DMS53 treated with DMSO at 0.1 percent for 48 hours (cell line): ENCODE measurements around the gene SNTG2.

Source experiments
- DNase-seq: peaks from one replicate; lab custom pipeline; 2025; ENCODE audit not compliant: unreplicated experiment; lab: John Stamatoyannopoulos, UW

Gene SNTG2

DNA sequence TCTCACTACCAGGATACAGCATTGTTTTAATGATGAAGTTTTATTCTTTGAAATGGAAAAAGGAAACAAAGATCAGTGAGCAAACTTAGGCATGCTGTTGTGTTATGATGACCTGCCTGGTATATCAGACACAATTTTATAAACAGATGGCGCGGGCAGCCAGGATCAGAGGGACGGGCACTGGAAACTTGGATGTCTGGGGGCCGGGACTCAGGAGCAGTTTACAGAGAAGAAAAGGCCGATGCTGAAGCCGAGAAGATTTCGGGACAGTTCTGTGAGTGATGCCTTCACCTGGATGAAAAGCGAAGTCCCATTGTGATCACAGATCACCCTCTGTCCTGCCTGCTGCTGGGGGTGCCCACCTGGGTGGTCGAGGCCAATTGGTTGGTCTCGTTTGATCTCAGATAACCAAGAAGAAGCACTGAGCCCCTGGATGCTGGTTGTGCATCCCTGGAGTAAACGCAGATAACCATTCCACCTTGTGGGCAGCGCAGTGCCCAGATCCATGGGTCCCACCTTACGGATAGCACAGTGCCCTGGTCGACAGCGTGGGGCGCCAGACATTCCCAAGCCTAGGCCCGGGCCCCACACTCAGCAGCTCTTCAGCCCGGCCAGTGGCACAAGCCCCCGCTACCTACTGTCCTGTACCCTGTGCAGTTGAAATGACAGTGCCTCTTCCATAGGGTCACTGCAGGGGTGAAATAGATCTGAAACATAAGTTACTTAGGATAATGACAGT lies 279.7 kb downstream of the SNTG2 start:
- no peak for DNase-seq

DNA sequence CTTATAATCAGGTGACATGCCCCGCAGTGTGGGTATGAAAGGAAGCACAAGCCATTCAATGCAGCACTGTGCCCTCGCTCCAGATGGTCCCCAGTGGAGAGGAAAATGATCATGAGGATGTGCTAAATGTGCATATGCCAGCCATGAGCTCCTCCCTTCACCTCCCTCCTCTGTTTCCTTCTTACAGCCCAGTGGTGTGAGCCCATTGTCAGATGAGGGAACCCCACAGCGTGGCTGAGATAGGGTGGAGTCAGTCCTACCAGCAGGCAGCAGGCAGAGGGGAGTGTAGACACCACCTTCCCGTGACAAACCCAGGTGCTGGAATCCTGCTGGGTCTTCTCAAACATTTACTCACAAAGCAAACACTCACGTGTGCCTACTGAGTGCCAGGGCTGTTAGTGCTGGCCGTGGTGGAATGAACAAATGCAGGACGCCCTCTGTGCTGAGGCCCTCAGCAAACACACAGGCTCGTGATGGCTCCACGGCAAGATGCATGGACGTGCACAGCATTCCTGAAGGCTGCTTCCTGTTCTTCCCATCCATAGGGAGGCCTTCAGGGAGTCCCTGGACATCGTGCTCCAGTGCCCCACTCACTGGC lies 280.9 kb downstream of the SNTG2 start:
- DNase-seq: no peak

DNA sequence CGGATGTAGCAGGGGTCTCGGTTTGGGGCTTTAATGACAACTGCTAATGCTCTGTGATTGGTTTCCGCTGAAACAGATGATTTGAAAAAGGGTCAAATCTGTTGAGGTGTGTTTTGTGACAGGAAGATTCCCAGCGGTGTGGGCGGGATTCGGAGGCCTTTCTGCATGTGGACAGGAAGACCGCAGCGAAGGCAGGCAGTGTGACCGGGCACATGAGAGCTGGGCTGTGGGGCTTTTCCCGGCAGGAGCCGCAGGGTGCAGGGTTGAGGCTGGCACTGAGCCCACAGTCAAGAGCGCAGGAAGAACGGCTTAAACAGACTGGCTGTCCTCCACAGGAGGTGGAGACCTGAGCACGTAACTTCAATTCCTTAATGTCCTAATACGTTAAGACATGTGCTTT lies 282.6 kb downstream of the SNTG2 start:
- DNase-seq: no peak

DNA sequence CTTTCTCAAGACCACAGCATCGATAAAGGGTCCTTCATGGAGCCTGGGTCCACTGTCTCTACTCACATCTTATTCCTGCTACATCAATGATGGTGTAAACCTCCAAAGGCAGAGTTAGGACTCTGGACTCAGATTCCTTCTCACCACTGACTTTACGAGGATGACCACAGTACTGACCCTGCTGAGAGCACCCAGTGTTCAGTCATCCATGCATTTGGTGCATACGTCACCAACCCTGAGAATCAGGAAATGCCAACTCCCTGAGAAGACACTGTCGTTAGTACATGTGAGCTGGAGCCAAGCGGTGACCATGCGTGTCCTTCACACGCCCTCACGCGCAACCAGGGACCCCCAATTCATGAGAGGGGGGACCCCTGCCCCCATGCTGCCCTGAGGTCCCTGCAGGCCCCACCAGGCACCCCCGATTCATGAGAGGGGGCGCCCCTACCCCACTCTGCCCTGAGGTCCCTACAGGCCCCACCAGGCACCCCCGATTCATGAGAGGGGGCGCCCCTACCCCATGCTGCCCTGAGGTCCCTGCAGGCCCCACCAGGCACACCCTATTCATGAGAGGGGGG lies 284.2 kb downstream of the SNTG2 start:
- DNase-seq: no peak

DNA sequence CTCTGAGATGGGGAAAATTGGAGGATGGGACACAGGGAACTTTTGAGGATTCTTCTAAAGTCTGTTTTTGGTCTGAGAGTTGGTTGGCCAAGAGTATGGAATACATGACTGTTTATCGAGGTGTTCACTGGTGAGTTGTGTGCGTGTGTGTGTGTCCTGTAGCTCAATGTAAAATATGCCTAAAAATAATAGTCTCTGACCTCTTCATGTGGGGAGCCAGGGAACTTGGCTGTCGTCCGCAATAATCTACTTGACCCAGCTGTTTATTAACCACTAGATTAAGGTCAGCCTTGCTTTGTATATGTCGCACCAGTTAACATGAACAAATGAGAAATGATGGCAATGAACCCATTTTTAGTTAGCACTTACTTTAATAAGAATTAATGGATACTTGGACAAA lies 285.2 kb downstream of the SNTG2 start:
- DNase-seq: no peak

DNA sequence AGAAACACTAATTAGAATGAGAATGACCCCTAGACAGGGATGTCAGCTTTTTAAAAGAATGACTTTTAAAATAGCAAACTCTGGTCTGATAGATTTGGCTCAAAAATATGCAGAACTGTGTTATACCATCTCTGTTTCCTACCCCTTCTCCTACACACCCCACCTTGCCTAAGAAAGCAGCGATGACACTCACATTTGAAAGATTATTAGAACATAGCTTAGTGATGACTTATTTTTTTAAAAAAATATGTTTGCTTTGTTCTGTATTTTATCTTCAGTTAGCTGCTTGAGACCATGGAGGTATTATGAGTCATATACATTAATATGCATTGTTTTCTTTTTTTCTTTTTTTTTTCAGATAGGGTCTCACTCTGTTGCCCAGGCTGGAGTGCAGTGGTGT lies 286.0 kb downstream of the SNTG2 start:
- no peak for DNase-seq

DNA sequence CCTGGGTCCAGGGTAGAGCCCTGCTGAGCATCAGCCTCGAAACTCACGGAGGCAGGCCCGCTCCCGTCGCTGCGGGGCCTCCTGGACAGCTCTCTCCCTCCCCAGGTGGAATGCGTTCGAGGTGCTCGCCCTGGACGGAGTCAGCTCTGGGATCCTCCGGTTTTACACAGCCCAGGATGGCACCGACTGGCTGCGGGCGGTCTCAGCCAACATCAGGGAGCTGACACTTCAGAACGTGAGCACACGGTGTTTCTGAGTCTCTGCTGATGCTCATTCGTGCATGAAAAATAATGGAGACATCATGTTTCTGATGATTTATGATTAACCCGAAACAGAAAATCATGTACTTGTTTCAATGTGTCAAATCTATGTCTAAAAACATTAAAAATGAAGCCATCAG lies 287.1 kb downstream of the SNTG2 start:
- no peak for DNase-seq

DNA sequence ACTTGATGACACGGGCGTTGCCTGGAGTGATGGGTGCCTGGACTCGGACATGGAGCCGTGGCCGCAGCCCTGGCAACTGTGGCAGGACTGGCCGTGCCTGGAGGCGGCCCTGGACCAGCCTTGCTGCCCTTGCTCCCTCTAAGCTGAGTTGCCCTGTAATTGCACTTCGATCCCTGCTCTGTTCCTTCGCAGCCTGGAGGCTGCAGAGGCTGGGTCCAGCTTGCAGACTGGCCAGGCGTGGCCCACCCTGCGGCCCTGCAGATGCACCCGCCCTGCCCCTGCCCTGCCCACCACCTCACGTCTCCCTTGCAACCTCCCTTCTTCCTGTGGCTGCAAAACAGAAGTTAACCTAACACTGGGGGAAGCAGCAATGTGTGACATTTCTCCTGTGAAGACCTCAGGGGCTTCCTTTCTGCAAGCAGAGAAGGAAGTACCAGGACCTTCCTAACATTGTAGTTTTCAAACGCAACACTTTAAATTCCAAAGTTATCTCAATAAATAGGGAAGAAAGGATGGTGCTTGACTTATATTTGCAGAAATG lies 288.0 kb downstream of the SNTG2 start:
- no peak for DNase-seq

DNA sequence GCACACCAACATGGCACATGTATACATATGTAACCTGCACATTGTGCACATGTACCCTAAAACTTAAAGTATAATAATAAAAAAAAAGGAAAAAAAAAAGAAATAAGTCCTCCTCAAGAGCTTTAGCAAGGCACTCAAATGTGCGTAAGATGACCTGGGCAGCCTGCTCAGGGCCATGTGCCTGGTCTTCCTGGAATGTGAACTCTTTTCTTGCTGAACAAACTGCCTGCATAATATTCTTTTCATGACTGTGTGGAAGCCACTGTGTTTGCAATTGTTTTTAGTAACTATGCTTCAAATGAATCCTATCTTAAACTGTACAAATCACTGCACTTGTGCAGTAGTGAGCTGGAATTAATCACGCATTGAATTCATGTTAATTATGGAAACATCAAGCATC lies 294.5 kb downstream of the SNTG2 start:
- DNase-seq: no peak

DNA sequence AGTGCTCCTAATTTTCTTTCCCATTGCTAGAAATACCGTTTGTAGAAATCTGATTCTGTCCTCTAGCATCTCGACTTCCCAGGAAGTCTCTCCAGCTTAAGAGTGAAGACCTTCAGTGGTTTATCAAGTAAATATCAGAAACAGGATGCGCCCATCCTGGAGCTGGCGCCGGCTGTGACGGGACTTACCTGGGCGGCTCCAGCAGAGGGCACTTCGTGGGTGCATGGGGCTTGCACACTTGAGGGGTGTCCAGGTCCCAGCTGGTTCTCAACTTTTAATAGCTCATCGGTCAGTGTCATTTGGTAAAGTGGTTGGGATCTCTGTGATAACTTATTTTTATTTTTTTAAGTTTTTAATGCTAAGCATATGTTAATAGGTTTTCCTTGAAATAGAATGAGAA lies 295.6 kb downstream of the SNTG2 start:
- DNase-seq: no peak

DNA sequence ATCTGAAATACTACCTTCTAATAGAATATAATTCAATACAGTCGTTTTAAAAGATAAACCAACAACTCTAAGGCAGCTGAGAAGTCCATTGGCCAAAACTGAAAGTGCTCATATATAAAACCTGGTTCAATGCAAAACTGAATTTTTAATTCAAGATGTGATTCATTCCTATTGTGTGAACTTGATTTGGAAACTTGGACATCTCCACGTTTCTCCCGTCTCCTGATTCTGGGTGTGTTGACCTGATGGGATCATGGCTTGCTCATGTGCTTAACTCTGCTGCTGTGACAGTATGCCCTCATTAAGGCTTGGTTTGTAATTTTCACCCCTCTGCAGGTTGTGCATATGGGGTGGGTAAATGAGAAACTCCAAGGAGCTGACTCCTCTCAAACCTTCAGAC lies 296.3 kb downstream of the SNTG2 start:
- DNase-seq: no peak

DNA sequence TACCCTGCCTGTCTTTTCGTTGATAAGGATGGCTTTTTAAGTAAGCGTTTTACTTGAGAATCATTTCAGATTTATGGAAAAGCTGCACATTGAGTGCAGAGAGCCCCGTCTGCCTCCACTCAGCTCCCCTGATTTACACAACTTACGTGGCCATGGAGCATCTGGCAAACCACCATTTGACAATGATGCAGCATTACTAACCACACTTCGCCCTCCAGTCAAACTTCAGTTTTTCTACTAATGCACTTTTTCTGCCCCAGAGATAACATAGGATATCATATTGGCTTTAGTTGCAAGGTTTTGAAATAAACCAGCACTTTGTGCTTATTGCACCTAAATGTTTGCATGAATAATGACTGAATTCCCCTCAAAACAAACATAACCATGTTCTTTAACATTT lies 297.5 kb downstream of the SNTG2 start:
- no peak for DNase-seq

DNA sequence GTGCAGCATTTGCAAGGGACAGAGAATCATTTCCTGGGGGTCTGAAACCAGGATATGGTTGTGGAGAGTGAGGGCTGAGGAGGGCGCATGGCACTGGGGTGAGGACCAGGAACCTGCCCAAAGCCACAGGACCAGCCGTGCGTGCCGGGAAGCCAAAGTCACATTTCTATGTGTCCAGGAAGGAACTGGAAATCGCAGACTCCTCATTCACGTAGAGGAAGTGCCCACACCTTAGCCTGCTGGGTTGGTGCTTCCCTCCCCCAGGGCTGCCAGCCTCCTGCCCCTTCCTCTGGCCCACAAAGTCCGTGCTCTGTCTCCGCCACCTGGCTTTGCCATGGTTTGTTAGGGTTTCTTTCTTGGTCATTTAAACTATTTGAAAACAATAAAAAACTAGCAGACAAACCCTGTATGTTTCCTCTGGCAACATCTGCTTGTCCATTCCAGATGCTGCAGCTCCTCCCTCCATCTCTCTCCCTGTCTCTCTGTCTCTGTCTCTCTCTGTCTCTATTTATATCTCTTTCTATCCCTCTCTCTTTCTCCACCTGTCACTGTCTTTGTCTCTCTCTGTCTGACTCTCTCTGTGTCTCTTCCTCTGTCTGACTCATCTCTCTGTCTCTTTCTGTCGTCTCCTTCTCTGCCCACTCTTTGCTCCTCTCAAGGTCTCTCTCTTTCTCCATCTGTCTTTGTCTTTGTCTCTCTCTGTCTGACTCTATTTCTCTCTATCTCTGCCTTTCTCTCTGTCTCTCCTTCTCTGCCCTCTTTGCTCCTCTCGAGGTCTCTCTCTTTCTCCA lies 299.4 kb downstream of the SNTG2 start:
- no peak for DNase-seq

DNA sequence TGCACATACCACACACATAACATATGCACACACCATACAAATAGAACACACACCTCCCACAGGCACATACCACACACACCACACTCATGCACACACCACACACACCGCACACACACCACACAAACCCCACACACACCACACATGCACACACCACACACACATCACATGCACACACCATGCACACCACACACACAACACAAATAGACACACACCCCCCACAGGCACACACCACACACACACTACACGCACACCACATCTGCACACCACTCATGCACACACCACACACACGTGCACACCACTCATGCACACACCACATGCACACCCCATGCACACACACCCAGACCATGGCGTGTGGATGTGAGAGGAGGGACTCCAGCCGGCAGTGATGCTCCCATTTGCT lies 300.9 kb downstream of the SNTG2 start:
- no peak for DNase-seq

DNA sequence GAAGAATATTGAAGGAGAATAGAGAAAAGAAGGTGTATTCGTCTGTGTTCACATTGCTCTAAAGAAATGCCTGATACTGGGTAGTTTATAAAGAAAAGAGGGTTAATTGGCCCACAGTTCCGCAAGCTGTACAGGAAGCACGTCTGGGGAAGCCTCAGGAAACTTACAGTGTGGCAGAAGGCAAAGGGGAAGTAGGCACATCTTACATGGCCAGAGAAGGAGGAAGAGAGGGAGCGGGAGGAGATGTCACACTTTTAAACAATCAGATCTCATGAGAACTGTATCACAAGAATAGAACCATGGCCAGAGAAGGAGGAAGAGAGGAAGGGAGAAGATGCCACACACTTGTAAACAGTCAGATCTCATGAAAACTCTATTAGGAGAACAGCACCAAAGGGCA lies 303.0 kb downstream of the SNTG2 start:
- no peak for DNase-seq

DNA sequence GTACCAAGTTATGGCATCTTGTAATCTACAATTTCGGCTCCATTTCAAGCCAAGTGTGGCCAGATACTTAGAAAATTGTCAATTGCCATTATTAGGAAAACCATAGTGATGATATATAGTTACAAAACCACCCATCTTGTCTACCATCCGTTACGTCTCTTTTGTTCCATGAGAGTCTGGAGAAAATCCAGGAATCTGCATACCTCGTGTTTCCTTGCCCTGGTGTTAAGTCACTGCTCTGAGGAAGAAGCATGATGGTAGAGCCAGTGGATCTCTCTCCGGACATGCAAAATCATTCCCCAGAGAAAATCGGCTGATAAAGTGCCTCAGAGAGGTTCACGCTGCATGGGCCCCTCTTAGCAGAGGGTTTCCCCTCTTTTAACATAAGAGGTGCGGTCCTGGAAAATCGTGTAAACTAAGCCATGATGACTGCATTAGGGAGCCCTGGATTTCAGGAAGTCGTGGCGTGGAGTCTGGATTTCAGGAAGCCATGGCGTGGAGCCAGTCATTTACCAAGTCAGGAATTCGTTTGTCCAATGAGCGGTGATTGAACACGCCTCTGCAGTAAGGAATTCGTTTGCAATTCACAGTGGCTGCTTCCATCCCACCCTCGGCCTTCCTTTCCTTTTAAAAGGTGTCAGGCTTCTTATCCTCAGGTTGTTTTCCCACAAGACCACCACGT lies 304.2 kb downstream of the SNTG2 start:
- no peak for DNase-seq

DNA sequence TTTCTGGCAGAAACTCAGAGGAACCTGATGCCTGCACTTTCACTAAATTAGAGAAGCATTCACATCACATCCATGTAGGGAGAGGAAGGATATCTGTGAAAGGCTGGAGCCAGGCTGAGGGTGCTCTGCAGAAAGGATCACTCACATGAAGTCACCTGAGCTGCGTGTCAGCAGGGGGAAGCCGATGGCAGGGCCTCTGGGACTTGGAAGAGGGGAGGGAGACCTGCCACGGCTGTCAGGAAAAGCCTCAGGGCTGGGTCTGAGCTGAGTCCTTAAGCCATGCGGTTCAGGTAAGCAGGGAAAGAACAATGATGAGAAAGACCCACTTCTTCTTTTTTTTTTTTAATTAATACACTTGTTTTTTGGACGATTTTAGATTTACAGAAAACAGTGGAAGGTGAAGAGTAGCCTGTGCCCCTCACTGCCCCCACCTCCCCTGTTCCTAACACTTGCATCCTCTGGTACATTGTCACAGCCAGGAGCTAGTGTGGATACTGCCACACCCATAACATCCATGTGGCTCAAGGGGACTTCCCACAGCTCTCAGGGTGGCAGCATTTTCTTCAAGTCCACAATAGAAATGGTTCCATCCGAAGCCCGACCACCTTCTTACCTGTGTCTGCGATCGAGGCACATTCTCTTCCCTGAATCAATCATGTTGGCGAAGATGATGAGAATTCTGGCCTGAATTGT lies 306.1 kb downstream of the SNTG2 start:
- DNase-seq: no peak

DNA sequence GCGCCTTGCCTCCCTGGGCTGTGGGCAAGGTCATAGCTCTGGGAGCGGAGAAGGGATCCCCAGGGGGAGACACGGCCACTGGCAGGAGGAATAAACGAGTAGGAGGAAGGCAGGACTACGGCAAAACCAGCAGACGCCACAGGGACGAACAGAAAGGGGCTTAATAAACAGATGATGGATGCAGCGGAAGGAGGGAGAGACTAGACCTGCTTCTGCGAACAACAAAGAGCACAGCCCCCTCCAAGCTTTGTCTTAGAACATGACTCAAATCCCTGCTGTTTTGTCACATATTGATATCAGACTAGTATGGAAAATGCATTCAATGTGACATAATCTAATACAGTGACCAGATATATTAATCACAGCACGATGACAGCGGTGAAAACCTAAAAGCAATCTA lies 306.7 kb downstream of the SNTG2 start:
- no peak for DNase-seq

DNA sequence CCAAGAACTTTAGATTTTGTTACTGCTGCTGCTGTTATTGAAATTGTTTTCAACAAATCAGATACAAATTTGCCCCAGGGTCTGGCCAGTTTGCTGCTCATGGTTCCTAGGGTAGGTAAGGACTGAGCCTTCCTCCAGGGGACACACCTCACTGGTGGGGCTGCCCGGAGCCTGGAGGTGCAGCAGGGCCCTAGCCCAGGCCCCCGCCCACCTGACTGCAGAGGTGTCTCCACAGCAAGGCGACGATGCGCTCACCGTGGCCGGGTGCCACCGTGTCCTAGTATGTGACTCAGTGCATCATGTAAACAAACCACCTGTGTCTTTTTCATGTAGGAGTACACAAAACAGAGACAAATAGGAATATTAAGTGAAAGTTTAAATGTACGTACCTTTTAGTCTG lies 309.1 kb downstream of the SNTG2 start:
- no peak for DNase-seq

DNA sequence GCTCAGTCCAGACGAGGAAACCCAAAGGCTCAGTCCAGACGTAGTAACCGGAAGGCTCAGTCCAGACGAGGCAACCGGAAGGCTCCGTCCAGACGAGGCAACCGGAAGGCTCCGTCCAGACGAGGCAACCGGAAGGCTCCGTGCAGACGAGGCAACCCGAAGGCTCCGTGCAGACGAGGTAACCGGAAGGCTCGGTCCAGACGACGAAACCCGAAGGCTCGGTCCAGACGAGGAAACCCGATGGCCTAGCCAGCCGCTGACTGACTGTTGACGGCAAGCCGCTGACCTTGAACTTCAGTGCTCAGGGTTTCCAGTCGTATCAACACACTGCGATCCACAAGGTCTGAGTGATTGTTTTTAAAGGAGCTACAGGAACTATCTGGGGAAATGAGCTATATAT lies 312.0 kb downstream of the SNTG2 start:
- DNase-seq: no peak

DNA sequence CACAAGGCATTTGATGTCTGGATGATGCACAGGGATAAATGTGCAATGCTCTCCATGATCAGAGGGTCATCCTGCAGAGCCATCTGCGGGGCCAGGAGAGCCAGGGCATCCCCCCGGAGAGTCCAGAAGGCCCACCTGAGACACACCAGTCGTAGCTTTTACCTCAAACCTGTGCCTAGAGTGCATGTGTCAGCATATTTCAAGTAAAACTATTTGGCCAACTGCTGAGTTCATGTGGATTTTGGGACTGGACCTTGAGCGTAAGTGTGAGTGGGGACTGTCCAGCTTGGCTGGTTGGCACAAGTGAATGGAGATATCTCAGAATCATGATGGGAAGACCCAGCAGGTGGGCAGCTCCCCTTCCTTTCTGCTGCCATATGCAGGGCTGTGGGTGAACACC lies 314.8 kb downstream of the SNTG2 start:
- DNase-seq: no peak
